ENCODE measurements around the gene PPCS. TPM values are rescaled to one million over a fixed set of nuclear protein-coding genes. Genes with fewer than 3 reads are reported as not detected.

PPCS gene
- total and polyA plus RNA-seq, 2 of the 8 experiments (the other 6 are each of a cell fraction or from before 2014, with no cell fraction given), result 24.5 to 35.3 TPM

GRCh38 chr1:42466030-42466429, 9.7 kb downstream of the PPCS start (continued):
- TF ChIP-seq KDM1A (IDR thresholded peaks at IDR 0.05; ENCODE audit: borderline replicate concordance, low read length) (no peak), MAFK (IDR thresholded peaks at IDR 0.05; ENCODE audit: low read depth, low read length) (no peak)
